Measurements from ENCODE around the gene TTLL11. TPM values are rescaled to one million over a fixed set of nuclear protein-coding genes. Genes with fewer than 3 reads are reported as not detected.

The TTLL11 gene
- total and polyA plus RNA-seq, 4 donors, result 1.4 to 4.5 (median 3.6) TPM

DNA sequence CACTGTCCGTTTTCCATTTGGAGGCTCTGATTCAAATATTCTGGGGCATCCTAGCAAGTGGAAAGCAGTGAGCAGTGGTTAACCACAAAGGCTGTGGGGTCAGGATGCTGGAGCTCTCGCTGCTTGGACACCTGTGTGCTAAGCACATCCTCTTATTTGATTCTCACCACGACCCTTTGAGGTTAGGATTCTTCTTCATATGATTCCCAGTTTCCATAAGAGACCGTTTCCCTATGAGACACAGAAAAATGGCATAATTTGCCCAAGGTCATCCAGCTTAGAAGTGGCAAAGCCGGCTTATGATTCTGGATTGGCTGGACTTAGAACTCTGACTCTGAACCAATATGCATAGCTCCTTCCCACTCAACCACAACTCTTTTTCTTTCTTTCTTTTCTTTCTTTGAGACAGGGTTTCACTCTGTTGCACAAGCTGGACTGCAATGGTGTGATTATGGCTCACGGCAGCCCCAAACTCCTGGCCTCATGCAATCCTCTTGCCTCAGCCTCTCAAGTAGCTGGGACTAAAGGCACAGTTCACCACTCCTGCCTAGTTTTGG, 207.7 kb downstream of the TTLL11 start (continued):
- TF ChIP-seq, protein P1, sequence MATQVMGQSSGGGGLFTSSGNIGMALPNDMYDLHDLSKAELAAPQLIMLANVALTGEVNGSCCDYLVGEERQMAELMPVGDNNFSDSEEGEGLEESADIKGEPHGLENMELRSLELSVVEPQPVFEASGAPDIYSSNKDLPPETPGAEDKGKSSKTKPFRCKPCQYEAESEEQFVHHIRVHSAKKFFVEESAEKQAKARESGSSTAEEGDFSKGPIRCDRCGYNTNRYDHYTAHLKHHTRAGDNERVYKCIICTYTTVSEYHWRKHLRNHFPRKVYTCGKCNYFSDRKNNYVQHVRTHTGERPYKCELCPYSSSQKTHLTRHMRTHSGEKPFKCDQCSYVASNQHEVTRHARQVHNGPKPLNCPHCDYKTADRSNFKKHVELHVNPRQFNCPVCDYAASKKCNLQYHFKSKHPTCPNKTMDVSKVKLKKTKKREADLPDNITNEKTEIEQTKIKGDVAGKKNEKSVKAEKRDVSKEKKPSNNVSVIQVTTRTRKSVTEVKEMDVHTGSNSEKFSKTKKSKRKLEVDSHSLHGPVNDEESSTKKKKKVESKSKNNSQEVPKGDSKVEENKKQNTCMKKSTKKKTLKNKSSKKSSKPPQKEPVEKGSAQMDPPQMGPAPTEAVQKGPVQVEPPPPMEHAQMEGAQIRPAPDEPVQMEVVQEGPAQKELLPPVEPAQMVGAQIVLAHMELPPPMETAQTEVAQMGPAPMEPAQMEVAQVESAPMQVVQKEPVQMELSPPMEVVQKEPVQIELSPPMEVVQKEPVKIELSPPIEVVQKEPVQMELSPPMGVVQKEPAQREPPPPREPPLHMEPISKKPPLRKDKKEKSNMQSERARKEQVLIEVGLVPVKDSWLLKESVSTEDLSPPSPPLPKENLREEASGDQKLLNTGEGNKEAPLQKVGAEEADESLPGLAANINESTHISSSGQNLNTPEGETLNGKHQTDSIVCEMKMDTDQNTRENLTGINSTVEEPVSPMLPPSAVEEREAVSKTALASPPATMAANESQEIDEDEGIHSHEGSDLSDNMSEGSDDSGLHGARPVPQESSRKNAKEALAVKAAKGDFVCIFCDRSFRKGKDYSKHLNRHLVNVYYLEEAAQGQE (IDR thresholded peaks at IDR 0.05), result no peak
- TF ChIP-seq FOXA2 (IDR thresholded peaks at IDR 0.05), result no peak
- no peak for TF ChIP-seq HNF4A (conservative IDR thresholded peaks at IDR 0.05)

GRCh38 chr9:121884057-121884541, 209.0 kb downstream of the TTLL11 start:
- TF ChIP-seq ZBTB33 (IDR thresholded peaks at IDR 0.05), result no peak
- TF ChIP-seq SP1 (IDR thresholded peaks at IDR 0.05), result no peak
- no peak for TF ChIP-seq NR2F2 (IDR thresholded peaks at IDR 0.05)
- no peak for TF ChIP-seq HNF4G (IDR thresholded peaks at IDR 0.05)
- TF ChIP-seq FOXA1 (IDR thresholded peaks at IDR 0.05), result no peak
- Histone ChIP-seq H3K9me3 (ENCODE audit: control insufficient read depth in 4 of 4, low read length in 3 of 4) (no peaks in the 10 kb centered on the region), H3K4me3 (ENCODE audit: low read depth in 1 of 3, low read length in 3 of 3) (no peak overlapping the region), H3K36me3 (ENCODE audit: control insufficient read depth in 4 of 4, insufficient read depth in 3 of 4, low read depth in 1 of 4, low read length in 3 of 4) (no peaks in the 10 kb centered on the region), H3K9ac (ENCODE audit: low read depth in 1 of 2, low read length in 2 of 2) (no peak overlapping the region), H3K27me3 (ENCODE audit: control insufficient read depth in 4 of 4, insufficient read depth in 4 of 4, low read length in 3 of 4) (no peaks in the 10 kb centered on the region), H3K4me1 (ENCODE audit: control insufficient read depth in 4 of 4, insufficient read depth in 4 of 4, low read length in 3 of 4) (no peaks in the 10 kb centered on the region), H3K27ac (ENCODE audit: low read depth in 1 of 2, low read length in 2 of 2) (no peak overlapping the region)
- 60% methylated on average over 12 of the region's 12 CpGs for WGBS
- DNase-seq (ENCODE audit: low spot score), result no peak

DNA sequence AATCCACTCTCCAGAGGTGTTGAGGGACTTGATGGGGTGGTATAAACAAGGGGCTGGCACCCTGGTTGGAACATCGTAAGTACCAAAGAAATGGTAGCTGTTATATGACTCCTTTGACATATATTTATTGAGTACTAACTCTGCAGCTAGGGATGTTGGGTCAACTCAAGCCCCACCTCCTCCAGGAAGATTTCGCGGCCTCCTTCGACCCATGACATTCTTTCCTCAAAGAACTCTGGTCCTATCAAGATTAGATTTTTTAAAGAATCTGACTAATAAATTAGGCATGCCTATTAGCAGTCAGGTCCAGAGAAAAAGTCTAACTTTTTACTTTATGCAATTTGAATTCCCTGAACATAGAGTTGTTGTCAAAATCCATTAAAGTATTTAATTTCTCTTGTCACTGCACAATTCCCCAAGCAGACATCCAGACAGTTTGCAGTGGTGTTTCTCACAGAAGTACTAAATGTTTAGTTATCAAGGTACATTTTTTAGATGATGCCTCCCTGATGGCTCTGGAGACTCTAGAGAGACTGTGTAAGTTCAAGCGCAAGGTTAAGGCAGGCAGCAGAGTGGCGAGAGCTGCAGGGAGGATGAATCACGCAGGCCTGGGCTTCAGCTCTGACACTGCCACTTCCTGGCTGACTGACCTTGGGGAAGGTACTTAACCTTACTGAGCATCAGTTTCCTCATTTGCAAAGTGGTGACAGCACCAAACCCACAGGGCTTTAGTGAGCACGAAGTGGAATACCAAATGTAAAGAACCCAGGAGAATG, 209.6 kb downstream of the TTLL11 start:
- H3K36me3 ChIP-seq (ENCODE audit: control insufficient read depth in 4 of 4, insufficient read depth in 3 of 4, low read depth in 1 of 4, low read length in 3 of 4), result no peaks in the 10 kb centered on the region
- H3K27ac ChIP-seq (ENCODE audit: low read depth in 1 of 2, low read length in 2 of 2), result no peak overlapping the region
- H3K4me1 ChIP-seq (ENCODE audit: control insufficient read depth in 4 of 4, insufficient read depth in 4 of 4, low read length in 3 of 4), result no peaks in the 10 kb centered on the region
- WGBS, result 91% methylated on average over 8 of the region's 8 CpGs
- H3K4me3 ChIP-seq (ENCODE audit: low read depth in 1 of 3, low read length in 3 of 3), result no peak overlapping the region
- H3K9ac ChIP-seq (ENCODE audit: low read depth in 1 of 2, low read length in 2 of 2), result no peak overlapping the region
- TF ChIP-seq FOXA2 (IDR thresholded peaks at IDR 0.05), result no peak
- no peak for TF ChIP-seq CTCF (IDR thresholded peaks at IDR 0.05; ENCODE audit: low read depth, low read length, missing input control)
- TF ChIP-seq YY1 (IDR thresholded peaks at IDR 0.05), result no peak
- TF ChIP-seq, protein P2, sequence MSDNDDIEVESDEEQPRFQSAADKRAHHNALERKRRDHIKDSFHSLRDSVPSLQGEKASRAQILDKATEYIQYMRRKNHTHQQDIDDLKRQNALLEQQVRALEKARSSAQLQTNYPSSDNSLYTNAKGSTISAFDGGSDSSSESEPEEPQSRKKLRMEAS (IDR thresholded peaks at IDR 0.05), result no peak
- TF ChIP-seq SP1 (IDR thresholded peaks at IDR 0.05), result no peak
- no peak for DNase-seq (ENCODE audit: low spot score)
- H3K27me3 ChIP-seq (ENCODE audit: control insufficient read depth in 4 of 4, insufficient read depth in 4 of 4, low read length in 3 of 4), result no peaks in the 10 kb centered on the region
- no peaks in the 10 kb centered on the region for H3K9me3 ChIP-seq (ENCODE audit: control insufficient read depth in 4 of 4, low read length in 3 of 4)
